Cardiac muscle cell (in vitro differentiated cells and primary cell): Measurements from ENCODE around the gene MTPN. TPM values are rescaled to one million over a fixed set of nuclear protein-coding genes. Genes with fewer than 3 reads are reported as not detected.

ENCODE experiments used
- DNase-seq, 2 donors: peaks; one replicate each; pipeline versions ENCODE4 v3.0.0 to v3.0.0-alpha.2; 2010 to 2017; ENCODE audit warnings: low read depth in 1 of 2, low spot score in 1 of 2
- H3K27ac ChIP-seq: fragments of 200-600 bp; sonication (generic); 2 replicates; pipeline ENCODE4 v1.5.1; 2016
- H3K27me3 ChIP-seq: fragments of 200-600 bp; sonication (generic); 2 replicates; pipeline ENCODE4 v1.6.0; 2016; ENCODE audit warnings: control low read depth
- H3K36me3 ChIP-seq: fragments of 200-600 bp; sonication (generic); 2 replicates; pipeline ENCODE4 v1.5.1; 2016; ENCODE audit warnings: control low read depth
- H3K4me1 ChIP-seq: fragments of 200-600 bp; sonication (generic); 2 replicates; pipeline ENCODE4 v1.8.1; 2017; ENCODE audit warnings: low read depth, mild to moderate bottlenecking, mixed run types
- H3K4me3 ChIP-seq: fragments of 200-600 bp; sonication (generic); 2 replicates; pipeline ENCODE4 v1.5.1; 2016; ENCODE audit warnings: mild to moderate bottlenecking
- H3K9me3 ChIP-seq: fragments of 200-600 bp; sonication (generic); 2 replicates; pipeline ENCODE4 v1.5.1; 2017; ENCODE audit warnings: low read depth, mild to moderate bottlenecking, control low read depth
- CTCF ChIP-seq: IDR thresholded peaks from 2 replicates; pipeline ENCODE4 v1.5.1; 2012; ENCODE audit warnings: low read depth, mild to moderate bottlenecking, low read length
- polyA plus RNA-seq: library from polyadenylated mRNA; unstranded; fragments of >200 nt; fragmentation: Nextera tagmentation; extraction: Ambion mirVana; gene quantifications from 2 replicates; pipeline ENCODE4 v1.2.1, GENCODE V29; 2016
- total RNA-seq: library from RNA; depleted of rRNA; stranded (reverse); fragments of >200 nt; gene quantifications from 2 replicates; pipeline ENCODE4 v1.2.3, GENCODE V29; 2016

Gene MTPN
- total and polyA plus RNA-seq, 2 experiments from 2014 or later = 86.1 to 110 TPM

GRCh38 chr7:135900065-135900546, 77.1 kb downstream of the MTPN start:
- no peak for TF ChIP-seq CTCF
- Histone ChIP-seq H3K9me3 (no peaks in the 10 kb centered on the region), H3K4me1 (peaks cover 4% of the 10 kb centered on the region), H3K36me3 (no peaks in the 10 kb centered on the region), H3K27ac (no peak overlapping the region), H3K27me3 (no peaks in the 10 kb centered on the region), H3K4me3 (no peak overlapping the region)
- no peak for DNase-seq

- no peak overlapping the region for H3K4me3 ChIP-seq
- no peaks in the 10 kb centered on the region for H3K27me3 ChIP-seq
- H3K4me1 ChIP-seq = peaks cover 4% of the 10 kb centered on the region
- no peaks in the 10 kb centered on the region for H3K36me3 ChIP-seq
- DNase-seq = no peak
- TF ChIP-seq CTCF = no peak
- no peaks in the 10 kb centered on the region for H3K9me3 ChIP-seq
- H3K27ac ChIP-seq = no peak overlapping the region
These were observed 77.6 kb downstream of the MTPN start for GRCh38 chr7:135899458-135900064.

GRCh38 chr7:135898226-135898625, 78.9 kb downstream of the MTPN start:
- Histone ChIP-seq H3K27me3 (no peaks in the 10 kb centered on the region), H3K36me3 (no peaks in the 10 kb centered on the region), H3K4me3 (no peak overlapping the region), H3K27ac (no peak overlapping the region), H3K9me3 (no peaks in the 10 kb centered on the region), H3K4me1 (peaks cover 4% of the 10 kb centered on the region)
- DNase-seq = no peak
- TF ChIP-seq CTCF = no peak

- Histone ChIP-seq H3K27me3 (no peaks in the 10 kb centered on the region), H3K9me3 (no peaks in the 10 kb centered on the region), H3K4me1 (peaks cover 4% of the 10 kb centered on the region), H3K36me3 (no peaks in the 10 kb centered on the region), H3K27ac (no peak overlapping the region), H3K4me3 (no peak overlapping the region)
- DNase-seq = no peak
- no peak for TF ChIP-seq CTCF
These were observed 82.3 kb downstream of the MTPN start for GRCh38 chr7:135894816-135895215.

- H3K4me3 ChIP-seq = no peak overlapping the region
- TF ChIP-seq CTCF = no peak
- H3K27me3 ChIP-seq = no peaks in the 10 kb centered on the region
- H3K27ac ChIP-seq = no peak overlapping the region
- H3K36me3 ChIP-seq = no peaks in the 10 kb centered on the region
- no peak for DNase-seq
- no peaks in the 10 kb centered on the region for H3K4me1 ChIP-seq
- H3K9me3 ChIP-seq = no peaks in the 10 kb centered on the region
These were observed 87.3 kb downstream of the MTPN start for GRCh38 chr7:135889823-135890222.
